Measurements from ENCODE around the gene WDR46.

The WDR46 gene

DNA sequence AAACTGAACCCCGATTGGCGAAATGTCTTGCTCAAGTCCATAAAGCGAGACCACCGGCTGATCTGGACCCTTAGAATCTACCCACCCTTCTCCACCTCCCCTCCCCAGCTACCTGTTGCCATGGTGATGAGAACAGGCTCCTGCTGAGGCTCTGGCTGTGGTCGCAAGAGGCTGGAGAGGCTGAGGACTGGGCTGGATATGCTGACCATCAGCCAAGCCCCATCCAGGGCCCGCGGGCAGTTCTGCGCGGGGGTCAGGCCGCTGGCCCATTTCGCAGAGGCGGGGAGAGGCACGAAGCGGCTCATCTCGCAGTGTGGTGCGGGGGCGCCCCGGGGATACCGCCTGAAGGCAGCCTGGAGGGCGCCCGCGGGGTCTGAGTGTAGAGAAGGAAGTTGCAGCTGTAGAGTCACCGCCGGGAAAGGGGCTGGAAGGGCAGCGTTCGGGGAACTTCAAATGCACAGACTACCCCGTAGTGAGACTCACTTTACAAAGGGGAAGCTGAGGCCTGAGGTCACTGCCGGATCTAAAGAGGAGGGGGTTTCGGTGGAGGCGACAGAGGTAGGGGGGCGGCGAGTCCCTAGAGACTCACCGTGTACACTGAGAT is 24.2 kb upstream of the WDR46 start:
- DNase-seq: peak; percentile 49

DNA sequence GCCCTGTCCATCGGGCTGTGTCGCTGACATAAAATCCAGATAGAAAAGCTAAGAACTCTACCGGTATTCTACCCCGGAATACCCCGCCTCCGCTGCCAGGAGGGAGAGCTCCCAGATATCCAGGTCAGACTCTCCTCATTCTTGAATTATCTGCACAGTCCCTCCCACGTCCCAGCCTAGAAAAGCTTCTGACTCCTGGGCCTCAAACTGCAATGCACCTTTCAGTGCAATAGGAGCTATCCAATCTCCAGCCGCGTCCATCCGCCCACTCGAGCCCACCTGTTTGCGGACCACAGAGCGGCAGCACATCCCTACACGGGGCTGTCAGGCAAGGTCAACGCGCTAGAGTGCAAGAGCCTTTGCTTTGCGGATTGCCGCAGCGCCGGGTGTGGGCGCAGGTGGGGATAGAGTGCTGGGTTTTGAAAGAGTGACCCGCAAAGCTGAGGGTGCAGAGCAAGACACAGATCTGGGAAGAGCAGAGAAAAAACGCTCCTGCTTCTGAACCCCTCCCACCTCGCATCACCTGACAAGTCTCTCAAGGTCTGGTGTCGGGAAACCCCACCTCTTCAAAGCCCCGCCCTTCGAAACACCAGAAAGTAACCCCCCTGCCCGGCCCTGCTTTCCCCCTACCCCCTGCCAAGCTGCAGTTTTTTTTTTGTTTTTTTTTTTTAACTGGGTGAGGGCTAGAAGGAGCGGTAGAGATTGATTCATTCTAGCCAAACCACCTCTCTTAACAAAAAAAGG is 23.5 kb upstream of the WDR46 start:
- DNase-seq: peak; percentile 76

DNA sequence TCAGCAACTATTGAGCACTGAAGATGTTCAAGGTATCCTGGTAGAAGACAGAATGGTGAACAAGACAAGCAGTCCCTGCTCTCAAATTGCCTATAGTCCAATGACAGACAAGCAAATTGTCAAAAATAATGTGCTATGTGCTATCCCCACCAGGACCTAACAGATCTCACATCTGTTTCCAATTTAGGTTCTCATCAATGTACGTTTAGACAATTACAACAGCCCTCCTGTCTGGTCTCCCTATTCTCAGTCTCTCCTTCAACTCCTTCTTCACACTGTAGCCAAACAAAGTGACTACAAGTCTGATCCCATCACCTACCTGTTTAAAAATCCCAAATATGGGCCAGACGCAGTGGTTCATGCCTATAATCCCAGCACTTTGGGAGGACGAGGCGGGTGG is 17.3 kb upstream of the WDR46 start:
- no peak for DNase-seq

DNA sequence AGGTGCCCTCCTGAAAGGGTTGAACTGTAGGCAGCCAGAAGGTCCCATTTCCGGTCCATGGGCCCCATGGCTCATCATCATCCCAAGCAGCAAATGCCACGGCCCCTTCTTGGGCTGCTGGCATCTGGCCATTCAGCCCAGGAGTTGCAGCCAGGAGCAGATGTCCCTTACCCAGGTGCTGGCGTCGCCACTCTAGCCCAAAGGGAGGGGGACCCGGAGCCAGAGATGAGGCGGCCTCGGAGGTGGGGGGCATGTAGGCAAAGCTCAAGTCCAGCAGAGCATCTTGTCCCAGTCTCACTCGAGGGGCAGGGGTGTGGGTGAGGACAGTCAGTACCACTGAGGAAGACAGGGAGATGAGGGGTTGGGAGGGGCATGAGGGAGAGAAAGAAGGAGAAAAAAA is 16.0 kb upstream of the WDR46 start:
- DNase-seq: no peak

DNA sequence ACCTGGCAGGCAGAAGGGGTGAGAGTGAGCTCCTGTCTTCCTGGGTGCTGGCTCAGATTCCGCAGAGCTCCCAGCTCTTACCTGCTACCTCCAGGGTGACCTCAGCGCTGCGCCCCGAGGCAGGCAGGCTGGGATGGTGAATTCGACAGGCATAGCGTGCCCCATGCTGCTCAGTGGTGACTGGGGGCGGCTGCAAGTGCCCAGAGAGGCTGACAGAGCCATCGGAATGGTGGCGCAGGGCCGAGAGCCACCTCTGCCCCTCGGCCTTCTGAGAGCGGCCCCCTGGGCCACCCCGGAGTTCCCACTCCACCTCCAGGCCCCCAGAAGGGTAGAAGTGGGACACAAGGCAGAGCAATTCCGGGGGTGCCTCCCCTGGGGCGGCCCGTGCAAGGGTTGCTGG is 15.2 kb upstream of the WDR46 start:
- no peak for DNase-seq

DNA sequence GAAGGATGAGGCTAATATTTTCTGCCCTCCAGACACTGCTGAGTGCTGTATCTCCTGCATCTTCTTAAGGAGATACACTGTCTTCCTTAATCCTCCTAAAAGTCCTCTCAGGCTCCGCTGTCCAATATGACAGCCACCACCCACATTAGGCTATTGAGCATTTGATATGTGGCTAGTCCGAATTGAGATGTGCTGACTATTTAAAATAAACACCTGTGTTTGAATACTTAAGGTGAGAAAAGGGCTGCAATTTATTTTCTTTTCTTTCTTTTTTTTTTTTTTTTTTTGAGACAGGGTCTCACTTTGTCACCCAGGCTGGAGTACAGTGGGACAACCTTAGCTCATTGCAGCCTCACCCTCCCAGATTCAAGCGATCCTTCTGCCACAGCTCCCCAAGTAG is 12.8 kb upstream of the WDR46 start:
- no peak for DNase-seq

DNA sequence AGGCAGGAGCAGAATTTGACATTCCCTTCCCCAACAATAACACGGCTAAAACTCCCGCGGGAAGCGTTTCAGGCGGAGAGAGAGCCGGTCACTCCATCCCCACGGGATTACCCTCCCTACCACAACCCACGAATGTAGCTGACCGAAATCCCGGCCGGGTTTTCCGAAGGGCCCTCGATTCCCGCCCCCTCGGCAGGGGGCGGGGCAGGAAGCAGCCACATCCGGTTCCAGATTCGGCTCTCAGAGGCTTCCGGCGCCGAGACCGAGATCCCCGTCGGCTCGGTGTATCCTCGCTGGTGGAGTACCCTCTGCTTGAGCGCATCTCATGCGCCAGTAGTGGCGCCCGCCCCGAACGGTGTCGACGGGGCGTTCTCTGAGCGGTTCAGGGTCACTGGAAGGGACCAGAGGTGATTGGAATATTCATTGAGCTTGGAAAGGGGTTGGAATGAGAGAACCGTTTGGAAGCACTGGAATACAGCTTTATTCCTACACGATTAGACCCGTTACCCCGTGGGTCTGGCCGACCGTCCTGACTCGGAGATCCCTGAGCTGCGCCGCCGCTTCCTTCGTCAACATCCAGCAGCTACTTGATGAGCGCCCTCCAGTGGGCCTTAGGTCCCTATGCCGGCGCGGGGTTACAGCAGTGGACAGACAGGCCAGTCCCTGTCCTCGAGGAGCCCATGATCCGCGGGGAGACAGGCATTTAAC is 10.4 kb upstream of the WDR46 start:
- peak; percentile 89 for DNase-seq

DNA sequence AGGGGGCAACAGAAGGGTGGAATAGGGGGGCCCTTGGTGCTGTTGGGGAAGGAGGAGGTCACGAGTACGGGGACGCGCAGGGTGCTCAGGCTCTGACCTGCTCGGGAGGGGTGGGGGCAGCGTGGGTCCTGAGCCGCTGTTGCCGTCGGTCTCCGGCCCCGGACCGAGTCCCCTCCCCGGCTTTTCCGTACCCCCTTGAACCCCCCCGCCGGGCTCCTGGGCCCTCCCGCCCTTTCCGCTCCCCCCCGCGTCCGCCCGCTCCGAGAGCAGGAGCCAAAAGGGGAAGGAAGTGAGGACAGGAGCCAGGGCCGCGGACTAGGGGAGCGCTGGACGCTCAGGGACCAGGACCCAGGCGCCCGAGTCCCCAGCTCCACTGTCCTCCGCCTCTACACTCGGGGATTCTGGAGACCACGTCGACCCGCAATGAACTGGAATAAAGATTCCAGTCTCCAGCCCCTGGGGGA is 9.8 kb upstream of the WDR46 start, which contains the start of gene RGL2:
TSS of gene RGL2 (minus strand) at position 170 of the 464 bp plus-strand sequence. CDS start 332 bp downstream, outside the sequence.
- no peak for DNase-seq

DNA sequence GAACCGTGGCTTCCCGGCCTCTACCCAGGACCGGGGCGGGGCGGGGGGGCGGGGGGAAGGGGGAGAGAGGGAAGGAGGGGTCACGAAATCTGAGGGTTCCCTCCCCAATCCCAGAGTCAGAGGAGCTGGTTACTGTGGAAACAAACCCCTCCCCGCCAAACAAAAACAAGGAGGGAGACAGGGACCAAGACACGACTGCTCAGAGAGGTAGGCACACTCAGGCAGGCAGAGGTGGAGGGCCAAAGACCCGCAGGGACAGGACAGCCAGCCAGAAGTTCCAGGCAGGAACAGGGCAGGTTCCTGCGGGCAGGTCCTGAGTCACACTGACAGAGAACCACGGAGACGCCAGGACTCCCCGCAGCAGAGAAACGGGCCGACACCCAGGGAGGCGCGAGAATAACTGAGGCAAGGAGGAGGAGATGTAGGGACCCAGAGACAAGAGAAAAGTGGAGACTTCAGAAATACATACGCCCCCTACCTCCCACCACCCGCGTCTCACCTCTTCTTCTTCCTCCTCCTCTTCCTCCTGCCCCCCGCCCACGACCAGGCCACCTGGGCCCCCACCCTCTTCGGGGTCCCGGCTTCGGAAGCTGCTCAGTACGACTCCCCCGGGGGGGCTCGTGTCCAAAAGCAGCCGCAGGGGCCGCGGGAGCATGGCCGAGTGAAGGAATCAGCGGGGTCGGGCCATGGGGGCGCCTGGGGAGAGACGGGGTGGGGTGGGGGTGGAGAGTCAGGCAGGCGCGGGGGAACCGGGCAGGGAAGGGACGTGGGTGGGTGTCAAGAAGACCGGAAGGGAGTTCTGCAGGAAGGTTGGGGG is 9.1 kb upstream of the WDR46 start:
- DNase-seq: peak; percentile 30

DNA sequence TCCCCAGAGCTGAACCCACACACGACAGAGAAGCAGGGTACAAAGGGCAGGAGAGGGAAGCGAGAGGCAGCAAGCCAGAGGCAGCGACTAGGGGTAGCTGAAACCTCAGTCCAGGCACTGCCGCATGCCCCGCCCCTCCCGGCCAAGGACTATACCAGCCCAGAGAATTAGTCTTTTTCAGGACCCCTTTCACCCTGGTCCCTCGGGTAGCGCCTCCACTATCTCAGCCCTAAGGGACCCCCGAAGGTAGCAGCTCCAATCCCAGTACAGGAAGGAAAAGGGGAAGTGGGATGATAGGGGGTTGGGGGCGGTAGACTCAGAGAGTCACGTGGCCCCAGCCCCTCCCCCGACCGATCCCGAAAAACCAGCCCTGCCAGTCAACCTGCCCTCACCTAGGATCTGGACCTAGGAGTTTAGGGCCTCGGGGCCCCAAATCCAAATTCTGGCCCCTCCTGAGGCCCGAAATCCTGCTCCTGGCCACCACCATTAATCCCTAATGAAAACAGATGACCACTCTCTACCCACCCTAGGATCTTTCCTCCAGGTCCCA is 8.4 kb upstream of the WDR46 start:
- DNase-seq: no peak

DNA sequence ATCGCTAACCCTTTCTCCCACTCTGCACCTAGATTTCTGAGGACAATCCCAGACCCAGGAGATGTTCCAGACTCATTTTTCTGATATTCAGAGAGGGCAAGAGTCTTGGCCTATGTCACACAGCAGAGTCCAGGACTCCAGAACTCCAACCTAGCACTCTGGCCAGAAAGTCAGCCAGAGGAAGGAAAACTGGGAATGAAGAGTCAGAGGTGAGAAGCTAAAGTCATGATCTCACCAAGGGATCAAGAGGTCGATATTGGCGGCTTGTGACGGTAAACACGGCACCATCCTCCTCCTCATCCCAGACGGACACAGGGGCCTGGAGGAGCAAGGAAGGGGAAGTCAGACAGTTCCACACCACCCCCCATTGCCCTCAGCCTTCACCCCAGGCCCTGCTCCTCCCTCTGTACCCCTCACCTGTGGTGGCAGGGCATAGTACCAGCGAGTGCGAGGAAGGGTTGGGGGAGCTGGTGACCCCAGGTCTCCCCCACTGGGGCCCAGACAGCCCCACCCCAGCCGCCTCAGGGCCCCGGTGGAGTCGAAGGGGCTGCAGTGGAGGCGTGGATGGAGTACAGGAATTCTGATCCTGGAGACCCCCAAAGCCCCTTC is 7.9 kb upstream of the WDR46 start:
- no peak for DNase-seq

DNA sequence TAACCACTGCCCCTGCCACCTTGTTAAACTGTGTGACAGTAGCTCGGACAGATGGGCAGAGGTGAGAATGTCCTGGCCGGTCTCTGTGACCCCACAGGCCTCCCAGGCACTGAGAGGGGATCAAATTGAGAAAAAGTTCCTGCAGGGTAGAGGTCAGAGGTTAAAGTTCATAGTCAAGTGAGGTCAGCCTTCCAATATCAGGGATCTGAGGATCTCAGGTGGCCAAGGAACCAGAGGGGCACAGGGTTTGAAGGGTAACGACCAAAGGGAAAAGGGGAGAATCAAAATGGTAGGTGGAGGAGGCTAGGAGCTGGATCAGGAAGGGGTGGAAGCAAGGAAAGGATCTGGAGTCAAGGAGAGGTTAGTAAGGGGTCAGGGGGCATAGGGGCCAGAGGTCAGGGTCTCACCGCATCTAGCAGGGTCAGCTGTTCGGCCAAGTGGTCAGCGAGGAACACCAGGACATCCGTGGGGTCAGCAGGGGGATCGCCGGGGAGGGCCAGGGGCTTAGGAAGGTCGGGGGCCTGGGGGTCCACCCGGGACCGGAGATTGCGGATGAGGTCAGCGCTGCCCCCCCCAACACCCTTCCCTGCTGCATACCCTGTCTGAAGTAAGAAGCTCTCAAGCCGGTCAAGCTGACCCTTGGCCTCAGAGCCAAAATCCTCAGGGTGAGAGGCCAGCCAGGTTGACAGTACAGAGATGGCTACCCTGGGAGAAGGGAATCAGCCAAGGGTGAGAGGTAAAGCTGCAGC is 6.8 kb upstream of the WDR46 start:
- DNase-seq: no peak

DNA sequence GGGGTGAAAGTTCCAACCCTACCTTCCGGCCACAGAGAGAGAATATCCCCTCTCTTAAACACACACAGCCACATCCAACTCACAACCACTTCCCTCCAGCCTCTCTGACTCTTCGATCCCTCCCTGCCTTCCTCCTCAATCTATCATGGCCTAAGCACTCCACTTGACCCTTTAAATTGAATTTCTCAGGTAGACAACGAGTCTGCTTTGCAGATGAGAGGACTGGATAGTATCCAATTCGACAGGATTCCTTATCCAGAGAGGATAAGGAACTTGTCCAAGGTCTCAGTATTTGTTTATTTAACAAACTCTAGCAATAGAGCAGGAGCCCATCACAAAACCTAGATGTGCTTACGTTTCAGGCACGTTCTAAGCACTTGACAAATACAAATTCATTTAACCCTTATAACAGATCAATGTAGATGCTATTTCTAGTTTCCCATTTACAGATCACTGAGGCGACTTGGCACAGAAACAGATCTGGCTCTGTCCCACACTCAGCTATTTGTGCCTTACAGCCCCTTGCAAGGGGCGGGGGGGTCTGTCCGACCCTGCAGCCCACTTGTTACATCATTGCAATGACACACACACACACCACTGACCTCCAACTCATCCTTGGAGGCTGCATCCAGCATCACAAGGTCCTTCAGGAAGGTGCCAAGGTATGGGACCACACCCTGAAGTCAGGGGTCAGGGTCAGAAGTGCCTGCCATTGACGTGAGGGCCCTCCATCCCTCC is 5.2 kb upstream of the WDR46 start:
- no peak for DNase-seq

DNA sequence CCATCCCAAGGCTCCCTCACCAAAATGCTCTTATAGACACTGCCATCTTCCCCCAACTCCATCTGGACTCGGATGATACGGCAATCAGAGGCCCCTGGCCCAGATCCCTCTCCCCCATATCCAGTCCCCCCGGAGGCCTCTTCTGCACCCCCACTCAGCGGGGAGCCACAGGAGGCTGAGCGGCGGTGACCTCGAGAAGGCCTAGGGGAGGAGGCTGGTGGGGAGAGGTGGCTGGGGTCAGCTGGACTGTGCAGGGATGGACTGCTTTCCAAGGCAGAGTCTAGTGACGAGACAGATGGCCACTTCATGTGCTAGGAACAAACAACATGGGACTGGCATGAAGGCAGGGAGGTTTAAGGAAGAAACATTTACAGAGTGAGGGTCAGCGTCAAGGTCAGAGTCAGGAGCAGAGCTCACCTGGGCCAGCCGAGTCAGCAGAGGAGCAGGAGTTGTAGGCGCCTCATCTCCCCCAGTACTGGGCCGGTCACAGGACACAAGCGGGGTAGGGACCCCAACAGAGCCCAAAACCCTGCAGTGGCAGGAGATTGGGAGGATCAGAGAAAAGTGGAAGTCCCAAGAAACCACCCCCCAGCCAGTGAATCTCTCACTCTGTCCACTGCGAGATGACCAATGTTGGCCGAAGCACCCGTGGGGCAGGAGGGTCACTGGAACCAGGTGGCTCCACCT is 4.1 kb upstream of the WDR46 start:
- no peak for DNase-seq

DNA sequence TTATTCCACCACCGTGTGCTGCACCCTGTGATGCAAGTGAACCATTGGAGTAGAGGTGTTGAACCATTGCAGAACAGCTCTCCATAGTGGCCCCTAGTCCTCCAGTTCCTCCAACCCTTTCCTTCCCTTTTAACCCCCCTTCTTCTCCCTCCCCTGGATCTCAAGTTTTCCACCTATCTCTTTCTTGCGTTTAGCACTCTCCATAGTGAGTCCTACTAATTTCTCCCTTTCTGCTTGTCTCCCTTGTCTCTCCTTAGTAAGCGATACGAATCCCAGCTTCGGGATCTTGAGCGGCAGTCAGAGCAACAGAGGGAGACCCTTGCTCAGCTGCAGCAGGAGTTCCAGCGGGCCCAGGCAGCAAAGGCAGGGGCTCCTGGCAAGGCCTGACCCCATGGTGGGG is 1.4 kb upstream of the WDR46 start:
- DNase-seq: no peak

DNA sequence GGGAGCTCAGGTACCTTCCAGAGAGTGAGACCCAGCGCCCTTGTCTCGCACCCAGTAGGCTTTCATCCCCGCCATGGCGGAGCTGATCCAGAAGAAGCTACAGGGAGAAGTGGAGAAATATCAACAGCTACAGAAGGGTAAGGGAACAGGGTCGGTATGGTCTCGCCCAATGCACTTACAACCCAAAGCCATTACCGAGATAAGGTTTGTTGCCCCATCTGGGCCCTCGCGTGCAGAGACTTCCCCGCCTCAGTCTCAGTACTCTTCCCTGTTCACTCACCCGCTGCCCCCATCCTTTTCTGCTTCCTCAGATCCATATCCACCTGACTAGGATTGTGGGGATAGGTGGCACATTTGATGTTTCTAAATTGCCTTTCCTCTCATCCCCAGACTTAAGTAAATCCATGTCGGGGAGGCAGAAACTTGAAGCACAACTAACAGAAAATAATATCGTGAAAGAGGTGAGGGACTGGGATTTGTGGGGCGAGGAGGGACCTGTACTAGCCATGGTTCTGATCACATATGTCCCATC is 811 bp upstream of the WDR46 start:
- no peak for DNase-seq

DNA sequence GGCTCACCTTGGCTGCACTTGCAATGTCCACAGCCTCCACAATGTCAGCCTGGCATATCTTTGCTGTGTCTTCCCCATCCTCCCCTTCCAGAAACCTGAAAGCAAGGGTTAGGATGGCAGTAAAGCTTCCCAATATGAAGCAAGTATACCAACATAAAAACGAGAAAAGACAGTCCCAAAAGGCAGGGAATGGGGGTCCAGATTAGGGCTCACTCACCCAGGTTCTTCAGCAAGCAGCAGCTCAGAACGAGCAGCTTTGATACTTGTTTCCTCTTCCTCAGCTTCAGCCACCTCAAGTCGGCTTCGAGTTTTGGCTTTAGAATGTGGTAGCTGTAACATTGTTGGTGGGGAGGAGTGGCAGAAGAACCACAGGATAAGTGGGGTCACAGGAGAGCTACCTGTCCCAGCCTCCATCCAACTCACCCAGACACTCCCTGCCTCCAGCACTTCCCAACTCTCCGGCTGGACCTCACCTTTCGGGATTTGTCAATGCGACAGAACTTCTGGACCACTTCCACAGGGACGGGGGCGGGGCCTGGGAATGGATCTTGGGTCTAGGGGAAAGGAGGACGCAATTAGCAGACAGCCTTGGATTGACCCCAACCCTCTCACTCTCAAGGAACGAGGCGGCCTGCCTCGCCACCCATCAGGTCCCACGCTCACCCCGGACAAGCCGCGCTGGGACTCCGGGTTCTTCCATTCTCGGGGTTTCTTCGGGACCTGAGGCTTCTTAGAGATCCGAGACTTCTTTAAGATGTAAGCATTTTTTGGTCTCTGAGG is 708 bp downstream of the WDR46 start:
- DNase-seq: no peak

DNA sequence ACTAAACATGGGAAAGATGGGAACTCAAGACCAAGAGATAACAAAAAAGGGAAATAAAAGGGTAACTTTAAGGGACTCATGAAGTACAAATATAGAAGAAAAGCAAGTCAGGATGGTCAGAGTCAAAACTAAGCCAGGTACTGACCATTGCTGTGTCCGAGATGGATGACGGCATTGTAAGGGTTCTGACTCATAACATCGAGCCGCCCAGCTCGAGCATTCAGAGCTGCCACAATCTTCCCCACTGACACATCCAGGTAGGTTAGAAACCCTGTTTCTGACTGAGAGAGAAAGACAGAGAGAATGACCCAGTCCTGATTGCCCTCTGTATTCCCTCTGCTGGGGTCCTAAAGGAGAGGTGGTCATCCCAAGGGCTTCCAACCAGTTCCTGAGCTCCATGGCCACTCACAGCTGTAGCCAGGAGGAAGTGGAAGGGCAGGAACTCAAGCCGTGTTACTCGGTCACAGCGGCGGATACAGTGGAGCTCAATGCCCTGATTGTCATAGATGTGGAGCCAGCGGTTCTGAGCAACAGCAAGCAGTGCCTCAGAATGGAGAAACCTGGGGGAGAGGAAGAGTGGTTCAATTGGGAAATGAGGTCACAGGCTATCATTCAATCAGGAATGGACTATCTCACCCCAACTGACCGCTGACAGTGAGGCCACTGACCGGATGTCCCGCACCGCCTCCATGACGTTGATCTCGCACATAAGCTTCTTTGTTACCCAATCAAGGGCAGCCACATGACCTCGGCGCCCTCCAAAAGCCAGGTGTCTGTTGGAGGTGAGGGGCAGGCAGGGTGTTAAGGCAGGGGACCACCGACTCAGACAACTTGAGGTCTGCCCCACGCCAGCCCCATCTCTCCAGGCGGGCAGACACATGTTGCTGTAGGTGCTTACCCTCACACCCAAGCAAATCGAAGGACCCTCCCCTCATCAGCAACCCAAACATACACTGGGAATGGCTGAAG is 1.8 kb downstream of the WDR46 start:
- no peak for DNase-seq
